Progenitor cell of endocrine pancreas (in vitro differentiated cells): ENCODE results near the gene NME7. TPM values are rescaled to one million over a fixed set of nuclear protein-coding genes. Genes with fewer than 3 reads are reported as not detected.

ENCODE experiments used
- DNase-seq: peaks from one replicate; pipeline ENCODE4 v3.0.0; 2021; ENCODE audit warnings: low spot score; ENCODE audit not compliant: unreplicated experiment
- H3K27ac Mint-ChIP-seq: 2 replicates; pipeline ENCODE4 v1.8.0; 2021; ENCODE audit warnings: mild to moderate bottlenecking, moderate library complexity, mixed read lengths
- H3K27me3 Mint-ChIP-seq: 2 replicates; pipeline ENCODE4 v1.8.0; 2021; ENCODE audit warnings: mixed read lengths
- H3K36me3 Mint-ChIP-seq: 2 replicates; pipeline ENCODE4 v1.8.0; 2022; ENCODE audit warnings: mixed read lengths; ENCODE audit not compliant: insufficient read depth
- H3K4me1 Mint-ChIP-seq: 2 replicates; pipeline ENCODE4 v1.8.0; 2021; ENCODE audit warnings: low read depth, mixed read lengths
- H3K4me3 Mint-ChIP-seq: 2 replicates; pipeline ENCODE4 v1.8.0; 2021; ENCODE audit warnings: low read depth, mild to moderate bottlenecking, moderate library complexity, mixed read lengths
- H3K9me3 Mint-ChIP-seq: 2 replicates; pipeline ENCODE4 v1.8.0; 2021; ENCODE audit warnings: low read depth, mixed read lengths
- total RNA-seq: library from RNA; stranded (reverse); gene quantifications from 2 replicates; pipeline ENCODE4 v1.2.1, GENCODE V29; 2021
- TF ChIP-seq, protein P1 (sequence below): fragments of 200-600 bp; sonication (generic); IDR thresholded peaks from one replicate; pipeline ENCODE4 v1.5.0; 2021; ENCODE audit warnings: antibody characterized with exemption, mild to moderate bottlenecking; ENCODE audit not compliant: unreplicated experiment

NME7 gene
- total RNA-seq, 1 donor from 2014 or later: 32.7 TPM

DNA sequence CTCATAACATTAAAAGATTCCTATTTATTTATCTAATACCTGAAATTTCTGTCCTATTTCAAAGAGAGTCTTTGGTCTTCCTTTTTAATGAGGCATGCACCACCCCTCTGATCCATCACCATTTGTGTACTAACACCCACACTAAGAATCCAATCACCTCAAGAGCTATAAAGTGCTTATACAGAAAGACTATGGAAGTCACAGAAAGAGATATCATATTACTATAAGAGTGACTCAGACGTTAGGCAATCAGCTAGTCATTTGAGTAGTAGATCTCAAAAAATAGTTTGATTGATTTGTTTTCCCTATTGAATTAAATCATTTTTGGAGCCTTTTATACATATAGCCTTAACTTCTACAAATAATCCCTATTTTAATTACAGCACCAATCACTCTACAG is 46.1 kb downstream of the NME7 start:
- no peak overlapping the region for H3K27ac Mint-ChIP-seq
- H3K4me1 Mint-ChIP-seq: no peaks in the 10 kb centered on the region
- no peaks in the 10 kb centered on the region for H3K9me3 Mint-ChIP-seq
- DNase-seq: no peak
- TF ChIP-seq, protein P1, sequence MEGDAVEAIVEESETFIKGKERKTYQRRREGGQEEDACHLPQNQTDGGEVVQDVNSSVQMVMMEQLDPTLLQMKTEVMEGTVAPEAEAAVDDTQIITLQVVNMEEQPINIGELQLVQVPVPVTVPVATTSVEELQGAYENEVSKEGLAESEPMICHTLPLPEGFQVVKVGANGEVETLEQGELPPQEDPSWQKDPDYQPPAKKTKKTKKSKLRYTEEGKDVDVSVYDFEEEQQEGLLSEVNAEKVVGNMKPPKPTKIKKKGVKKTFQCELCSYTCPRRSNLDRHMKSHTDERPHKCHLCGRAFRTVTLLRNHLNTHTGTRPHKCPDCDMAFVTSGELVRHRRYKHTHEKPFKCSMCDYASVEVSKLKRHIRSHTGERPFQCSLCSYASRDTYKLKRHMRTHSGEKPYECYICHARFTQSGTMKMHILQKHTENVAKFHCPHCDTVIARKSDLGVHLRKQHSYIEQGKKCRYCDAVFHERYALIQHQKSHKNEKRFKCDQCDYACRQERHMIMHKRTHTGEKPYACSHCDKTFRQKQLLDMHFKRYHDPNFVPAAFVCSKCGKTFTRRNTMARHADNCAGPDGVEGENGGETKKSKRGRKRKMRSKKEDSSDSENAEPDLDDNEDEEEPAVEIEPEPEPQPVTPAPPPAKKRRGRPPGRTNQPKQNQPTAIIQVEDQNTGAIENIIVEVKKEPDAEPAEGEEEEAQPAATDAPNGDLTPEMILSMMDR: no peak
- H3K4me3 Mint-ChIP-seq: no peak overlapping the region
- no peaks in the 10 kb centered on the region for H3K27me3 Mint-ChIP-seq
- H3K36me3 Mint-ChIP-seq: peaks cover 1% of the 10 kb centered on the region

DNA sequence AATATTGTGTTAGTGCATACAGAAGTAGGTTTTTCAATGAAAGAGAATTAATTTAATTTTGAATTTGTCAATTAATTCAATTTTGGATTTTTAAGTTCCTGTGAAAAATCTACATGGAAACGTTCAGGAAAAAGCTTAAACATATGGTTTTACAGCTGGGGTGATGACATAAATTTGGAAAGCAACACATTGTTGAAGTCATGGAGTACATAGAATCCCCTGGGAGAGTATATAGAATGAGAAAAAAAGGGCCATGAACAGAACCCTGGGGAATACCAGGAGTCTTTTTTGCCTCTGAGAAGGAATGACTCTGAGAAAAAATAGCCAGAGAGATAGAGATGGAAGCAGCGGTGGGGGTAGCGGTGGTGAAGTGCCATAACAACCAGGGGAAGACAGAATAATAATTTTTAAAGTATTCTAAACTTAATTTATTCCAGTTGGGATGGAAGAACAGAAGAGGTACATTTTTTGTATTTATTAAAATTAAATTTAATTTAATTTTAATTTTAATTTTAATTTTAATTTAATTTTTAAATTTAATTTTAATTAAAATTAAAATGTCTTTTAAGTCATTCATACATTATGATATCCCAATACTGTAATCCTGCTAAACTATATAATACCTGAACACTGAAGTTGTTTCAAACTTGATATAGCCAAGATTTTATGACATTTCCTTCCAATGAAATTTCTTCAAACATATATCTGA is 48.9 kb downstream of the NME7 start:
- H3K36me3 Mint-ChIP-seq: peaks cover 1% of the 10 kb centered on the region
- no peak for DNase-seq
- H3K4me1 Mint-ChIP-seq: no peaks in the 10 kb centered on the region
- no peaks in the 10 kb centered on the region for H3K9me3 Mint-ChIP-seq
- H3K27ac Mint-ChIP-seq: no peak overlapping the region
- H3K4me3 Mint-ChIP-seq: no peak overlapping the region
- TF ChIP-seq, protein P1: no peak
- H3K27me3 Mint-ChIP-seq: no peaks in the 10 kb centered on the region

DNA sequence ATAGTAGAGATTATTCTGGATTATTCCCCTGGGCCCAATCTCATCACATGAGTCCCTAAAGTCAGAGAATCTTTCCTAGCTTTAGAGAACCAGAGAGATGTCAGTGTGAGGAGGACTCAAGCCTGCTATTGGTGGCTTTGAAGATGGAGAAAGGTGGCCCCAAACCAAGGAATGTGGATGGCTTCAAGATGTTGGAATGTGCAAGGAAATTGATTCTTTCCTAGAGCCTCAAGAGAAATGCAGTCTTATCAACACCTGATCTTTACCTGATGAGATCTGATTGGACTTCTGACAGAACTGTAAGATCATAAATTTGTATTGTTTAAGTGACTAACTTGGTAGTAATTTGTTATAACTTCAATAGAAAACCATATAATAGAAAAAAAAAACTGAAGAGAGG is 51.0 kb downstream of the NME7 start:
- no peaks in the 10 kb centered on the region for H3K4me1 Mint-ChIP-seq
- TF ChIP-seq, protein P1: no peak
- no peak overlapping the region for H3K27ac Mint-ChIP-seq

DNA sequence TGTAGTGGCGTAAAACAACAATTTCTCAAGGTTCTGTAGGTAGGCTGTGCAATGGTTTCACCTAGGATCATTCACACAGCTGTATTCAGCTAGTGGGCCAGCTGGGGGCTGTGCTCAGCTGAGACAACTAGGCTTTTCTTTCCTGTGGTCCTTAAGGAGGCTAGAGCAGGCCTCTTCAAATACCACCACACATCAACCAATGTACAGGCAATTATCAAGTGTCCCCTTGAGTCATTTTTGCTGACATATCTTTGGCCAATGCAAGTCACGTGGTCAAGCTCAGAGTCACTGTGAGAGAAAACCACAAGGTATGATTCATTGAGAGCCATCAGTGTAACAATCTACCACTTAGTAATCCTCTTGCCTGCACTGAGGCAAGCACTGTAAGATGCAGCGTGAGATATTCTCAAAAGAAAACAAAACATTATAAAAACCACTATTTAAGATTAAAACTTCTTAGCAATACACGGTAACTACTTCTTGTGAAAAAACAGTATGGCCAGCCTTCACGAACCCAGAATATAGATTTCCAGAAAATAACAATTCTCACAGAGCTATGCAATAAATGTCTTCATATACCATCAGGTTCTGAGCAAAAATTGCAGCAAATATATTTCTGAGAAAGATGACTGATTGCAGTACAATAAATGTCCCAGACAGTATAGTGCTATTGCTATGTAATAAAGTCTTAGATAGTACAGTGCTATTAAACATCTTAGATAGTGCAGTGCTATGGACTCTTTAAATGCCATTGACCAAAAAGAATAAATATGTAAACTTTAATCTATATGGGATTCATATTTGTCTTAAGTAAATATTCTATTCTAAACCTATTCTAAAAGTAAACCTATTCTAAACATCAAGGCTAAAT is 55.3 kb downstream of the NME7 start:
- DNase-seq: no peak
- Mint-ChIP-seq H3K4me1 (peaks cover 2% of the 10 kb centered on the region), H3K36me3 (peaks cover 14% of the 10 kb centered on the region), H3K27ac (no peak overlapping the region), H3K9me3 (peaks cover under 1% of the 10 kb centered on the region), H3K27me3 (no peaks in the 10 kb centered on the region), H3K4me3 (no peak overlapping the region)
- TF ChIP-seq, protein P1: no peak

More for the DNA sequence above, 51.0 kb downstream of the NME7 start:
- H3K4me3 Mint-ChIP-seq: no peak overlapping the region
- no peaks in the 10 kb centered on the region for H3K9me3 Mint-ChIP-seq
- no peaks in the 10 kb centered on the region for H3K27me3 Mint-ChIP-seq
- DNase-seq: no peak
- no peaks in the 10 kb centered on the region for H3K36me3 Mint-ChIP-seq
